ENCODE measurements around the gene KIF2C.
A peak's percentile ranks its signal among the peaks of the same experiment; 100 is the strongest.
"Not testable (repeated sequence)": the region's sequence is repeated elsewhere in the genome, so short reads cannot be mapped to it uniquely, and the experiment has no call there.

Gene KIF2C

DNA sequence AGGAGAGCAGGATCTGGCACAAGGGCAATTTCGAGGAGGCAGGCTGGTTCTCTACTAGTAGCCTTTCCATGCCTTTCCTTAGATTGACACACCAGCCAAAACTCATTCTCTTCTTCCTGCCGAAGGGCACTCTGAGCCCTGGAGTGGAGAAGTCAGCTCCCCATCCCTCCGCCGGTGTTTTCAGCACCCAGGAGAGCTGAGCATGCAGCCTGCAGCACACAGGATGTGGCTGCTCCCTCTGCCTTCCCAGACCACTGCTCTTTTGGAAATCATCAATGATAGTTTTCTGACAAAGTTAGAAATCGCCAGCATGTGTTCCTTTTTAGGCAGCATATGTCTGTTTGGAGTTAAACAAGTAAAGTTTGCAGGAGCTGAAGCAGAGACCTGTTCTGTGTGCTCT is 20.3 kb upstream of the KIF2C start:
- DNase-seq (ENCODE audit: low read depth): no peak

DNA sequence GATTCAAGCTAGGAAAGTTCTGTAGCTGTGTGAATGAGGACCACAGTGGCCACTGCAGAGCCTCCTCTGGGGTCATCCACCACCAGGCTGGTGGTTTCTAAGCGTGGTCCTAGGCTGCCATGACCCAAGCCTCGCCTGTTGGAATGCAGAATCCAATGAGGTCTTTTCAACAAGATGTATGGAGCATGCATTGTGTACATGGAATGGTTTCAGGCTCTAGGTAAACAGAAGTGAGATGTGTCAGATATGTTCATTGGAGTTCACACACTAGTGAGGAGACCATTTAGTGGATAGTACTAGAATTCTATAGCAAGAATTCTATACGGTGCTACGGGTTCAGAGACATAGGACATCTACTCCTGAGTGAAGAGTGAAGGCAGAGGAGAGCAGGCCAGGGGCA is 19.4 kb upstream of the KIF2C start:
- DNase-seq (ENCODE audit: low read depth): no peak

GRCh38 chr1:44721485-44722361 is 17.9 kb upstream of the KIF2C start:
- peak; percentile 44 for DNase-seq (ENCODE audit: low read depth)

- DNase-seq (ENCODE audit: low read depth): no peak
These were observed 16.6 kb upstream of the KIF2C start for GRCh38 chr1:44723064-44723463.

- no peak for DNase-seq (ENCODE audit: low read depth)
These were observed 15.9 kb upstream of the KIF2C start for GRCh38 chr1:44723496-44724295.

DNA sequence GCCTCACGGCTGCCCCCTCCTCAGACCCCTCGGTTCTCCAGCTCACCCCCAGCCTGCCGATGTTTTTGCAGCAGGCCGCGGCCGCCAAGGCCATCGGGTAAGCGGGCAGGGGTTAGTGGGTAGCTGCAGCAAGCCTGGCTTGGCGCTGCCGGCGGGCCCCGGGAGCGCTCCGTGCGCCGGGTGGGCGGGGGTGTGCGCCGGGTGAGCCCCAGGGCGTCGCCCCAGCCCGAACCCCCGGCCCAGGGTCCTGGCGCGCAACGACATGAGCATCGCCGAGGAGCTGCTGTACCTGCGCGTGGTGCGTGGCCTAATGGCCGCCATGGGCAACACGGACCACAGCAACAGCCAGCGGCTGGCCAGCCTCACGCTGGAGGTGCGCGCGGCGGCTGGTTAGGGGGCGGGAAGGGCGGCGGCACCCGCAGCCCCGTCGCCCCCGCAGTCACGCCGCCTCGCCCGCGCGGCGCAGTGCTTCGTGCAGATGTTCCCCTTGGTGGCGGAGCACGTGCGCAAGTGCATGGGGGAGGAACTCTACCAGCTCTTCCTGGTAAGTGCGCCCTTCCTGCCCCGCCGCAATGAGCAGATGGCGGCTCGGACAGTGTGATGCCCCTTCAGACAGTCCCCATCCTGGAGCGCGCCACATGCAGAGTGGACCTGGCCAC is 15.2 kb upstream of the KIF2C start:
- DNase-seq (ENCODE audit: low read depth): no peak

DNA sequence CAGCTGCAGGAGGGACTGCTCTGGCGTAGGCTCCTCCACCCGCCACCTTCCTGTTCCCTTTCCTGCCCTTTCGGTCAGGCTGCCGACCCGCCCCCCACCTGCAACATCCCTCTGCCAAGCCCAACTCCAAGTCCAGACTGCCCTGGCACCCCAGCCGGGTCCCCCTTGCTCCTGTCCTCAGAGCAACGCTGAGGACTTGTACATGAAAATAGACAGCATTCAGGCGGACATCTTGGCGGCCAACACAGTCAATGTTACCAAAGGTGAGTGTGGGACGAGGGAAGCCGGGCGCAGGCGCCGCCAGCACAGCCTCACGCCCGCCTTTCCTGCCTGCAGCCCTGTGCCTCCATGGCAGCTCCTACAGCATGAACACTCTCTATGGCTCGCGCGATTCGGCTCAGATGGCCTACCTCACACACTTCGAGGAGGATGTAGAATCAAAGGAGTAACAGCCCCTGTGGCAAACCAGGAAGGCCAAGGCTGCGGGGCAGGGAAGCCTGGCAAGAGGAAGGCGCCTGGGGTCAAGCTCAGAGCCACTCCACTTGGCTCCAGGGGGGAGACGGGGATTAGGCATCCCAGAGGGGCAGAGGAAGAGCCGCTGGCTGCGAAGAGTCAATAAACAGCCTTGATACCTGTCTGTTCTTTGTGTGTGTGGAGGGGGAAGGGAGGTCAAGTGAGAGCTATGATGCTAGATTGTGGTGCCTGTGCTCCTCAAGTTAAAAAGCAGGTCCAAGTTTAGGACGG is 14.5 kb upstream of the KIF2C start:
- no peak for DNase-seq (ENCODE audit: low read depth)

DNA sequence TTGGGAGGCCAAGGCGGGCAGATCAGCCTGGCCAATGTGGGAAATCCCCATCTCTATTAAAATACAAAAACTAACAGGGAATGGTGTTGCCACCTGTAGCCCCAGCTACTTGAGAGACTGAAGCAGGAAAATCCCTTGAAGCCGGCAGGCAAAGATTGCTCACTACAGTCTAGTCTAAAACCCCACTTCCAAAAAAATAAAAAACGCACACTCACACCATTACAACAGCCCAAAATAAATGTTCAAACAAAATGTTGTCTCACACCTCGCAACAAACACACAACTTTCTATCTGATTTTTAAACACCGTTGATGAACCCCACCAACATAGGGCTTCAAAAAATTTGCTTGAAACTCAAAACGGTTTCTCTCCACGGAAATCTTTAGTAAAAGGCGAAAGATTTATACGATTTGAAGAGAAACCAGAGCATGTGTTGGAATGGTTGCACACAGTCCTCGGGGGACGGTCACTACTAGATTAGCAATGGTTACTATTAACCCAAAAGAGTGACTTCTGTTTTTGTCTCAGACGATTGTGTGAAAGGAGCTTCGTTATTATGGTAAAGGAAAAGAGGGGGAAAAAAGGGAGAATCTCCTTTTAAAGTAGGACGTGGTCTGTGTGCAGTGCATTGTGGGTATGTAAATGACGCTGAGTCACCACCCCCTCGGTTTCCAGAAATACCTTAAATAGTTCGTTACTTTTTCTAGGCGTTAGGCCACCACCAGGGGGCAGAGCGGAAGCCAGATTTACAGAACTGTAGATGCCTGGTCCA is 8.7 kb upstream of the KIF2C start, which contains the start of gene RNU5D-1:
Gene RNU5D-1, minus strand, starts transcription at position 430 of the 772 bp plus-strand sequence.
- DNase-seq (ENCODE audit: low read depth): peak; percentile 90

DNA sequence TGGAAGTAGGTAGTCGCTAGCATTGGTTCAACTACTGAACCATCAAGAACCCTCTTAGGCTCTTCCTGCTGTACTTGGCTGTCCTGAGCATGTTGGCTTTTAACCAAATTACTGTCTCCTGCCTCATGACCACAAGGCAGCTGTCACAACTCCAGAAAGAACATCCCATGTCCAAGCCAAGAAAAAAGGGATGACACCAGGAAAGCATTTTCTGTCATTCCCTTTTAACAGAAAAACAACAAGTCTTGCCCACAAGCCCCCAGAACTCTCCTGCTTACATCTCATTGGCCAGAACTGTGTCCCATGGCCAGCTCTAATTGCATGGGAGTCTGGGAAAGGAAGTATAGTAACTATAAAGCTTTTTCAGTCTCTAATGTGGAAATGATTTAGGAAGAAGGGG is 6.3 kb upstream of the KIF2C start:
- DNase-seq (ENCODE audit: low read depth): peak; percentile 43

DNA sequence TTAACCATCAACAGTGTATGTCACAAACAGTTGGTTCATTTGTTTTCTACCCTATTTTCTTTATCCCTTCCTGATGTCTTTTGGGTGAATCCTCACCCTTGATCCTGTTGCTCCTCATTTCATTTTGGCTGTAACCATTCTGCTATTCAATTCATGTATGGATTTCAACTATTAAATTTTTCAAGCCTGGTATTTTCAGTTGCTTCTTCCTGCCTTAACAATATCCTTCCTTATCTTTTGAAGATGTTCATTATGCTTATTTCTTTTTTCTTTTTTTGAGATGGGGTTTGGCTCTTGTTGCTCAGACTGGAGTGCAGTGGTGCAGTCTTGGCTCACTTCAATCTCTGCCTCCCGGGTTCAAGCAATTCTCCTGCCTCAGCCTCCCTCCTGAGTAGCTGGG is 5.9 kb upstream of the KIF2C start:
- no peak for DNase-seq (ENCODE audit: low read depth)

GRCh38 chr1:44735992-44736391 is 3.6 kb upstream of the KIF2C start:
- DNase-seq (ENCODE audit: low read depth): no peak

- not testable (repeated sequence) for DNase-seq (ENCODE audit: low read depth)
These were observed 707 bp upstream of the KIF2C start for GRCh38 chr1:44738953-44739306.

DNA sequence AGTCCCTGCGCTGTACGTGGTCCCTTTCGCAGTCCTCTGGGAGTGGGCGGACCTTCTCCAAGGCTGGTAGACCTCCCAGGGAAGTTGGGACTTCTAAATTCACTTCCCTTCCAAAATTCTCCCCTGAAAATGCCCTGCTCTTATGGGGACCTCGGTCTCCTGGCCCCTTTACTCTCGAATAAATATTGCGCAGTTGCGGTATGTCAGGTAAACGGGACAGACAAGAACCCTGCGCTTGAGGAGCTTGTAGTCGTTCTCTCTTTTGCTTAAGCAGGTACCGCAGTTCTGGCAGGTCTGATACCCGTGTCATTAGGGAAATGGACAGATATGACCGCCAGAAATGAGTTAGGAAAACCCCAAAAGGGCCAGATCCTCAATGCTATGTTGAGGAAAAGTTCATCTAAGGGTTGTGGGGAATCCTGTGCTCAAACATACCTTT is 561 bp downstream of the KIF2C start:
- no peak for DNase-seq (ENCODE audit: low read depth)

DNA sequence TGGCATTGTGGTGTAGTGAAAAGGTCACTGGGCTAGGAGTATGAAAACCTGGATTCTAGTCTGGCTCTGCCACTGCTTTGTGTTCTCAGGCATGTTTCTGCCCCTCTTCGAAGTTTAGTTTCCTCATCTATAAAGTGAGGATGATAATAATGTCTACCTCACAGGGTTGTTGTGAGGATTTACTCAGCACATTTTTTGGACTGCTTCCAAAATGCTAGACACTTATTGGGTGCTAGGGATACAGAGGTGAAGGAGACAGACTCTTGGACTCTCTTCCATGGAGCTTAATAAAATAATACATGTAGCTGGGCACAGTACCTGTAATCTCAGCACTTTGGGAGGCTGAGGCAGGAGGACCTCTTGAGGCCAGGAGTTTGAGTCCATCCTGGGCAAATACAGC is 3.6 kb downstream of the KIF2C start:
- DNase-seq (ENCODE audit: low read depth): no peak

GRCh38 chr1:44747878-44748277 is 8.2 kb downstream of the KIF2C start:
- no peak for DNase-seq (ENCODE audit: low read depth)

DNA sequence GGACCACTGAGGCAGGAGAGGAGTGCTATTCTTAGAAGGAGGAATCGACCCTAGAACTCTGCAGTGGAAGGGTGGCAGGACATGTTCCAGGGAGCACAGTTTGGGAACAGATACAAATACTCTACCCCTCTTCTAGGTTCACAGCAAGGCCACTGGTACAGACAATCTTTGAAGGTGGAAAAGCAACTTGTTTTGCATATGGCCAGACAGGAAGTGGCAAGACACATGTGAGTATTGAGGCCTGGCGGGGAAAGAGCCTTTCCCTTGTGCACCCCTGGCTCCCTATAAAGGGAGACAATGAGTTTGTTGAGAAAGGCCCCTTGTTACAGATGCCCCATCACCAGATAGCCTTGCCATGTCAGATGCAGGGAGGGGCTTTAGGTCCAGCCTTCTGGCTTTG is 17.8 kb downstream of the KIF2C start:
- DNase-seq (ENCODE audit: low read depth): no peak

- no peak for DNase-seq (ENCODE audit: low read depth)
These were observed 19.4 kb downstream of the KIF2C start for GRCh38 chr1:44759077-44759476.

- DNase-seq (ENCODE audit: low read depth): no peak
These were observed 21.2 kb downstream of the KIF2C start for GRCh38 chr1:44760876-44761275.

DNA sequence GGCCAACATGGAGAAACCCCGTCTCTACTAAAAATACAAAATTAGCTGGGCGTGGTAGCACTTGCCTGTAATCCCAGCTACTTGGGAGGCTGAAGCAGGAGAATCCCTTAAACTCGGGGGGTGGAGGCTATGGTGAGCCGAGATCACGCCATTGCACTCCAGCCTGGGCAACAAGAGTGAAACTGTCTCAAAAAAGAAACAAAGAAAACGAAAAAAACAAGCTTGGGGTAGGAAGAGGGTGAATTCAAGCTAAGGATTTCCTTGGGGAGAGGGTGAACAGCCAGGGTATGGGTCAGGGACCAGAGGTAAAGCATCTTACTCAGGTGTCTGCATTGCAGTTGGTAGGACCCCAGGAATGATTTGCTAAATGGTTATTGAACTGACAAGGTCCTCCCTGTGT is 26.8 kb downstream of the KIF2C start:
- DNase-seq (ENCODE audit: low read depth): not testable (repeated sequence)

DNA sequence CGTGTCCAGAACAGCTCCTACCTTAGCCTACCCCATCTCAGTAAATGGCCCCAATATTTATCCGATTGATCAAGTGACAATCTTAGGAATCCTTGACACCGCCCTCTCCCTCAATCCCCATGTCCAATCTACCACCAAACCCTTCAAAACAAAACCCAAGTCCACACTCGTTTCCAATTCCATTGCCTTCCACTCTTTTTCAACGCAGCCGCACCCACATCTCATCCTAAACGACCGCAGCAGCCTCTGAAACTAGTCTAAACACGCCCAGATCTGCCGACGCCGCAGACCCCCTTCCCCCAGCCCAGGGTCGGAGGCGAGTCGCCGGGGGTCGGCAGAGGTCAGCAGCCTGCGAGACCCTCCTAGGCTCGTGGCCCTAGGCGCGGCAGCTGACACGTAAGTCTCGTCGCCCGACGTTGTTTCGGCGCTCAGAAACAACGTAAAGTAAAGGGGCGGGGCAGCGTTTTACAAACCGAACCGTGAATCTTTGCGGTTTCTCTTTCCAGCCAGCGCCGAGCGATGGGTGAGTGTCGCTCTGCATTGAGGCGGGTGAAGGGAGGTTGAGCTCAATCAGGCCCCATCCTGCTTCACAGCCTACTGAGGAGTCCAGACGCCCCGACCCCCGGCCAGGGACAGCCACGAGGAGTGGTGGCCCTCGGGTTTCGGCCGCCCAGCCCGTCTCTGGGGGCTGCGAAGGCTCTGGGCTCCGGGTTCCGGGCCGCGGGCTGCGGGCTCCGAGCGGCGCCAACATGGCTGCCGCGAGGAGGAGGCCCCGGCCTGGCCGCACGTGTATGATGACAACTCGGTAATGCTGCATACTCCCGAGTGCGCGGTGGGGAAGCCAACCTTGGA is 35.7 kb downstream of the KIF2C start, which contains the start of gene RPS8:
Gene RPS8, plus strand, starts transcription at position 463 of the 852 bp plus-strand sequence. Its CDS starts 57 bp downstream, at position 520.
- DNase-seq (ENCODE audit: low read depth): peak; percentile 93
